Measurements from ENCODE around the gene RXRA. TPM values are rescaled to one million over a fixed set of nuclear protein-coding genes. Genes with fewer than 3 reads are reported as not detected.

Gene RXRA
- total RNA-seq, 1 experiment from 2014 or later: 29.9 TPM

- Histone ChIP-seq H2BK15ac (ENCODE audit: low read depth, low read length) (no peak overlapping the region), H4K8ac (replicated peaks; ENCODE audit: insufficient read length, low read depth, low read length) (no peak overlapping the region), H4K91ac (ENCODE audit: insufficient read length, low read depth, low read length) (no peak overlapping the region), H2BK5ac (ENCODE audit: insufficient read length, low read length) (no peak overlapping the region), H3K79me1 (ENCODE audit: insufficient read depth, low read depth, low read length, poor library complexity, severe bottlenecking) (no peaks in the 10 kb centered on the region), H3K4me1 (ENCODE audit: insufficient read depth, low read length) (no peaks in the 10 kb centered on the region), H3K27me3 (ENCODE audit: insufficient read depth, low read length) (no peaks in the 10 kb centered on the region), H3T11ph (ENCODE audit: low read length) (no peak overlapping the region), H3K79me2 (ENCODE audit: insufficient read depth, low read length) (no peaks in the 10 kb centered on the region), H3K4me2 (ENCODE audit: insufficient read depth, insufficient read length, low read length) (no peak overlapping the region), H2AK5ac (ENCODE audit: insufficient read length, low read length) (no peak overlapping the region), H3K14ac (ENCODE audit: insufficient read depth, low read length) (no peak overlapping the region), H3K56ac (ENCODE audit: insufficient read length, low read depth, low read length) (no peak overlapping the region), H3K18ac (ENCODE audit: insufficient read length, low read depth, low read length) (no peak overlapping the region), H2BK120ac (ENCODE audit: low read depth, low read length, poor library complexity, severe bottlenecking) (no peak overlapping the region), H3K23ac (ENCODE audit: insufficient read length, low read depth, low read length) (no peak overlapping the region), H2BK20ac (ENCODE audit: low read depth, low read length, poor library complexity, severe bottlenecking) (no peak overlapping the region), H4K20me1 (ENCODE audit: control insufficient read depth, insufficient read depth, insufficient read length) (no peaks in the 10 kb centered on the region), H3K23me2 (ENCODE audit: insufficient read length, low read depth, low read length, poor library complexity, severe bottlenecking) (no peaks in the 10 kb centered on the region), H3K9ac (ENCODE audit: extremely low read depth, insufficient read length, low read length) (no peak overlapping the region), H3K4ac (ENCODE audit: low read depth, low read length) (no peak overlapping the region), H2BK12ac (ENCODE audit: insufficient read length, low read depth, low read length) (no peak overlapping the region), H2AFZ (ENCODE audit: low read length) (no peak overlapping the region), H3K9me3 (ENCODE audit: control insufficient read depth, low read depth, low read length) (no peaks in the 10 kb centered on the region), H3K27ac (ENCODE audit: insufficient read length, low read depth, low read length) (no peak overlapping the region), H4K5ac (ENCODE audit: insufficient read length, low read depth, low read length) (no peak overlapping the region)
- no peaks in the 10 kb centered on the region for H3K4me1 Mint-ChIP-seq
- peaks cover 0 to 4% of the 10 kb centered on the region in 2 experiments; a peak in 3 of 5 replicates for H3K9me3 Mint-ChIP-seq
- peaks cover 0 to 4% (median 2%) of the 10 kb centered on the region in 3 experiments; a peak in 3 of 7 replicates for H3K36me3 Mint-ChIP-seq (ENCODE audit: insufficient read depth in 1 of 3, low read depth in 3 of 3)
- WGBS (ENCODE audit: extremely low coverage, insufficient read length, low lambda C conversion rate): no CpG with 5 or more reads among the region's 26 CpGs
- no peak overlapping the region for H3K4me3 Mint-ChIP-seq
- H3K27me3 Mint-ChIP-seq (ENCODE audit: low read depth): peaks cover 7% of the 10 kb centered on the region
- TF ChIP-seq CTCF (conservative IDR thresholded peaks at IDR 0.05): no peak
- no peak overlapping the region for H3K27ac Mint-ChIP-seq
- DNase-seq: no peak
Measured at GRCh38 chr9:134441227-134442084, 115.2 kb downstream of the RXRA start.
